Stimulated activated CD4-positive, alpha-beta T cell treated with anti-CD3 and anti-CD28 coated beads, Interleukin-12 subunit alpha, Interleukin-12 subunit beta, amount 100 ng/mL, for 4 hours (primary cell): ENCODE results near the gene SH3BP5.
A peak's percentile ranks its signal among the peaks of the same experiment; 100 is the strongest.

ENCODE experiments used
- DNase-seq: peaks from one replicate; pipeline ENCODE4 v3.0.0-alpha.2; 2020

The SH3BP5 gene

GRCh38 chr3:15347063-15347736 is 14.8 kb upstream of the SH3BP5 start:
- DNase-seq, result no peak

- no peak for DNase-seq
Observed at GRCh38 chr3:15346516-15346915, 14.1 kb upstream of the SH3BP5 start.

GRCh38 chr3:15345608-15346137 is 13.3 kb upstream of the SH3BP5 start:
- DNase-seq, result no peak

- DNase-seq, result no peak
Observed at GRCh38 chr3:15345066-15345607, 12.8 kb upstream of the SH3BP5 start.

GRCh38 chr3:15342945-15343344 is 10.6 kb upstream of the SH3BP5 start:
- no peak for DNase-seq

- DNase-seq, result no peak
Observed at GRCh38 chr3:15342246-15342645, 9.9 kb upstream of the SH3BP5 start.

- DNase-seq, result no peak
Observed at GRCh38 chr3:15341030-15341726, 8.8 kb upstream of the SH3BP5 start.

- no peak for DNase-seq
Observed at GRCh38 chr3:15339786-15340215, 7.4 kb upstream of the SH3BP5 start.

GRCh38 chr3:15339001-15339400 is 6.6 kb upstream of the SH3BP5 start:
- no peak for DNase-seq

GRCh38 chr3:15337963-15338362 is 5.6 kb upstream of the SH3BP5 start:
- no peak for DNase-seq

GRCh38 chr3:15336057-15336456 is 3.7 kb upstream of the SH3BP5 start:
- DNase-seq, result no peak

- no peak for DNase-seq
Observed at GRCh38 chr3:15333956-15334263, 1.5 kb upstream of the SH3BP5 start.

GRCh38 chr3:15333099-15333955 is 941 bp upstream of the SH3BP5 start:
- no peak for DNase-seq

- peak; percentile 47 for DNase-seq
Observed at GRCh38 chr3:15331606-15332404, 581 bp downstream of the SH3BP5 start.

GRCh38 chr3:15331072-15331605 is 1.2 kb downstream of the SH3BP5 start:
- no peak for DNase-seq

GRCh38 chr3:15330031-15330596 is 2.3 kb downstream of the SH3BP5 start:
- DNase-seq, result no peak

GRCh38 chr3:15329046-15330005 is 3.1 kb downstream of the SH3BP5 start:
- no peak for DNase-seq

- DNase-seq, result no peak
Observed at GRCh38 chr3:15327941-15328340, 4.4 kb downstream of the SH3BP5 start.

- DNase-seq, result no peak
Observed at GRCh38 chr3:15326673-15327072, 5.7 kb downstream of the SH3BP5 start.

GRCh38 chr3:15326037-15326436 is 6.3 kb downstream of the SH3BP5 start:
- DNase-seq, result no peak

GRCh38 chr3:15325228-15325627 is 7.2 kb downstream of the SH3BP5 start:
- no peak for DNase-seq
